Skeletal muscle satellite cell (primary cell): Measurements from ENCODE around the gene USP4.
"Not testable (repeated sequence)": the region's sequence is repeated elsewhere in the genome, so short reads cannot be mapped to it uniquely, and the experiment has no call there.

Source experiments
- H3K27me3 ChIP-seq: 2 replicates; pipeline ENCODE4 v1.7.0; 2013; ENCODE audit warnings: low read length; ENCODE audit not compliant: control insufficient read depth, insufficient read depth
- H3K36me3 ChIP-seq: 2 replicates; pipeline ENCODE4 v1.7.0; 2013; ENCODE audit warnings: mild to moderate bottlenecking, control low read depth, low read length; ENCODE audit not compliant: insufficient read depth
- H3K4me1 ChIP-seq: 2 replicates; pipeline ENCODE4 v1.7.0; 2013; ENCODE audit warnings: low read length; ENCODE audit not compliant: control insufficient read depth, insufficient read depth
- H3K4me2 ChIP-seq: 2 replicates; pipeline ENCODE4 v1.7.0; 2013; ENCODE audit warnings: mild to moderate bottlenecking, low read length
- H3K4me3 ChIP-seq: 2 replicates; pipeline ENCODE4 v1.7.0; 2013; ENCODE audit warnings: low read length
- H3K9ac ChIP-seq: 2 replicates; pipeline ENCODE4 v1.7.0; 2013; ENCODE audit warnings: mild to moderate bottlenecking, low read depth, low read length, moderate library complexity
- H3K9me3 ChIP-seq: replicated peaks from 2 replicates; pipeline ENCODE4 v1.7.0; 2013; ENCODE audit warnings: mild to moderate bottlenecking, control low read depth, low read length

The USP4 gene

DNA sequence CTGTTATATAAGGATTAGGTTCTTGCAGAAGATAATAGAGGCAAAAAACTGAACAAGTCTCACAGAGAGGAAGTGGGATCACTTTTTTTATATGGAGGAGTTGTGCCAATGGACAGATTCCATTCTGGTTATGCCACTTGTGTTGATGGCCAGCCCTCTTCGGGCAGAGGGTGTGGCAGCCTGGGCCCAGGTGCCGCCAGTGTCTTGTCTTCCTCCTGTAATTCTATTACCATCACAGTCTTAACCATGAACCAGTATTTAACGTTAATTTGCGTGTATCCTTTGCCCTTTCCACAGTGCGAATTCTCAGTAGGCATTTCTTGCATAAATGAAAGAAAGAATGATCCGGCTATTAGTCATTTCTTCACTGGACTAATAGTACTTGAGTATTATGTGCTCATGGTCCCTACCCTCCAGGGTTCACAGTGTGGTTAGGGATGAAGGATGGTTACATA is 7.0 kb upstream of the USP4 start:
- Histone ChIP-seq H3K4me2 (peak overlapping the region; percentile 68), H3K36me3 (no peaks in the 10 kb centered on the region), H3K27me3 (no peaks in the 10 kb centered on the region), H3K4me1 (peaks cover 44% of the 10 kb centered on the region), H3K9me3 (no peaks in the 10 kb centered on the region), H3K4me3 (peak overlapping the region; percentile 35), H3K9ac (peak overlapping the region; percentile 61)

DNA sequence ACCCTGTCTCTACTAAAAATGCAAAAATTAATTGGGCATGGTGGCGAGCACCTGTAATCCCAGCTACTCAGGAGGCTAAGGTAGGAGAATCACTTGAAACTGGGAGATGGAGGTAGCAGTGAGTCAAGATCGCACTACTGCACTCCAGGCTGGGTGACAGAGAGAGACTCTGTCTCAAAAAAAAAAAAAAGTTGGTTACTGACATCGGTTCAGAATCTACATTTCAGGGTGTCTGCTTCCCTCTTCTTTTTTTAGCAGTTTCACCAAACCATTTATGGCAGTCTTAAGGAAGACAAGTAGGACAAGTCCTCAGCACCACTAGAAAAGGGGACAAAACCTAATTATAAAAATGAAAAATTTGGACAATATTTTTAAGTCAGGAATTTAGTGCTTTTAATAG is 3.3 kb upstream of the USP4 start:
- H3K9me3 ChIP-seq = no peaks in the 10 kb centered on the region
- H3K4me2 ChIP-seq = no peak overlapping the region
- no peak overlapping the region for H3K9ac ChIP-seq
- H3K27me3 ChIP-seq = no peaks in the 10 kb centered on the region
- peaks cover 41% of the 10 kb centered on the region for H3K4me1 ChIP-seq
- H3K4me3 ChIP-seq = no peak overlapping the region
- no peaks in the 10 kb centered on the region for H3K36me3 ChIP-seq

DNA sequence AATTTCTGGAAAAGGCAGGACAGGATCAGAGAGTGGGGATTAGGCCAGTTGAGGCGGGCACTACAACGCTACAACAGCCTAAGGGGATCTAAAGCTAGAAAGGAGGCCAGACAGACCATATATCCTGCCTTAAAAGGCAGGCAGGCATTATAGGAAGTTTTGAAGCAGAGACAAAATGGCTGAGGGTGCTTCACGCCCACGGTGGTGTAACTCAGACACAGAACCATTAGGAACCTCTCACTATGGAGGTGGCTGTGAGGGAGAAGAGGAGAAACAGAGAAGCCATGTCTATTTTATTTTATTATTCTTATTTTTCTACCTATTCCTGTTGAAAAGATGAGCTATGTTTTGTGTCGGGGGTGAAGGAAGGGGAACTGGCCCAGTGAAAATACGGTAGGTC is 2.1 kb upstream of the USP4 start:
- no peak overlapping the region for H3K4me2 ChIP-seq
- no peaks in the 10 kb centered on the region for H3K27me3 ChIP-seq
- no peaks in the 10 kb centered on the region for H3K36me3 ChIP-seq
- peaks cover 35% of the 10 kb centered on the region for H3K4me1 ChIP-seq
- no peak overlapping the region for H3K4me3 ChIP-seq
- no peaks in the 10 kb centered on the region for H3K9me3 ChIP-seq
- H3K9ac ChIP-seq = no peak overlapping the region

- H3K9ac ChIP-seq = peak overlapping the region; percentile 91
- peaks cover 14% of the 10 kb centered on the region for H3K36me3 ChIP-seq
- peak overlapping the region; percentile 93 for H3K4me2 ChIP-seq
- H3K4me1 ChIP-seq = peaks cover 15% of the 10 kb centered on the region
- H3K27me3 ChIP-seq = no peaks in the 10 kb centered on the region
- no peaks in the 10 kb centered on the region for H3K9me3 ChIP-seq
- H3K4me3 ChIP-seq = peak overlapping the region; percentile 93
Measured at GRCh38 chr3:49339581-49339940, 292 bp downstream of the USP4 start.

DNA sequence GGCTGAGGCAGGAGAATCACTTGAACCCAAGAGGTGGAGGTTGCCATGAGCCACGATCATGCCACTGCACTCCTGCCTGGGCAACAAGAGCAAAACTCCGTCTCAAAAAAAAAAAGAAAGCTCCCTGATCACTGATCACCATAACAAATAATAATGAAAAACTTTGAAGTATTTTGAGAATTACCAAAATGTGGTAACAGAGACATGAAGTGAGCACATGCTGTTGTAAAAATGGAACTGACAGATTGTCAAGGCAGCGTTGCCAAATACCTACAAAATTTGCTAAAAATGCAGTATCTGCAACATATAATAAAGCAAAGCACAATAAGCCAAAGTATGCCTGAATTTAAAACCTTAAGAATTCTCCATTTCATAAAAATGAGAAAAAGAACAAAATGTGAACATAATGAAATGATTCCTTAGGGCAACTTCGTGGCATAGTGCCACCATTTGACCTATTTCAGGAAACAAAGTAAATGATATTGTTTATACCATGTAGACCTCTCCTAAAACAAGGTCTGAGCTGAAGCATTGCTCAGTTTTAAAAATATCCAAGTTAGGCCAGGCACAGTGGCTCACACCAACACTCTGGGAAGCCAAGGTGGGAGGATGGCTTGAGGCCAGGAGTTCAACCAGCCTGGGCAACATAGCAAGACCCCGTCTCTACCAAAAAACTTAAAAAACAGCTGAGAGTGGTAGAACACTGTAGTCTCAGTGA is 5.8 kb downstream of the USP4 start:
- H3K27me3 ChIP-seq = no peaks in the 10 kb centered on the region
- no peaks in the 10 kb centered on the region for H3K4me1 ChIP-seq
- no peaks in the 10 kb centered on the region for H3K9me3 ChIP-seq
- no peak overlapping the region for H3K4me3 ChIP-seq
- H3K9ac ChIP-seq = no peak overlapping the region
- peaks cover 45% of the 10 kb centered on the region for H3K36me3 ChIP-seq
- no peak overlapping the region for H3K4me2 ChIP-seq

DNA sequence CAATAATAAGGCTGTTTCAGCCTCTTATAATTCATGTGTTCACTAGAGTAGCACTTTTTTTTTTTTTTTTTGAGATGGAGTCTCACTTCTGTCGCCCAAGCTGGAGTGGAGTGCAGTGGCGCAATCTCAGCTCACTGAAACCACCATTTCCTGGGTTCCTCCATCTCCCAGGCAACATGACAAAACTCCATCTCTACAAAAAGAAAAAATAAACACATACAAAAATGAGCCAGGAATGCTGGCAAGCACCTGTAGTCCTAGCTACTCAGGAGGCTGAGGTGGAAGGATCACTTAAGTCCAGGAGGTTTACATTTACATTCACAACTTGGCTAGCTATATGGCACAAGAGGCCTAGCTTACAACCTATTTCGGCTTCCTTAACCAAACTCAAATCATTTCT is 6.8 kb downstream of the USP4 start:
- H3K4me3 ChIP-seq = no peak overlapping the region
- no peaks in the 10 kb centered on the region for H3K9me3 ChIP-seq

GRCh38 chr3:49329186-49329585 is 10.7 kb downstream of the USP4 start:
- H3K27me3 ChIP-seq = no peaks in the 10 kb centered on the region
- H3K4me2 ChIP-seq = no peak overlapping the region
- no peaks in the 10 kb centered on the region for H3K4me1 ChIP-seq
- H3K9ac ChIP-seq = no peak overlapping the region
- H3K4me3 ChIP-seq = no peak overlapping the region
- peaks cover 56% of the 10 kb centered on the region for H3K36me3 ChIP-seq
- H3K9me3 ChIP-seq = no peaks in the 10 kb centered on the region

More for the DNA sequence above, 6.8 kb downstream of the USP4 start:
- H3K4me1 ChIP-seq = no peaks in the 10 kb centered on the region
- H3K27me3 ChIP-seq = no peaks in the 10 kb centered on the region
- peaks cover 45% of the 10 kb centered on the region for H3K36me3 ChIP-seq
- H3K4me2 ChIP-seq = no peak overlapping the region
- H3K9ac ChIP-seq = no peak overlapping the region

DNA sequence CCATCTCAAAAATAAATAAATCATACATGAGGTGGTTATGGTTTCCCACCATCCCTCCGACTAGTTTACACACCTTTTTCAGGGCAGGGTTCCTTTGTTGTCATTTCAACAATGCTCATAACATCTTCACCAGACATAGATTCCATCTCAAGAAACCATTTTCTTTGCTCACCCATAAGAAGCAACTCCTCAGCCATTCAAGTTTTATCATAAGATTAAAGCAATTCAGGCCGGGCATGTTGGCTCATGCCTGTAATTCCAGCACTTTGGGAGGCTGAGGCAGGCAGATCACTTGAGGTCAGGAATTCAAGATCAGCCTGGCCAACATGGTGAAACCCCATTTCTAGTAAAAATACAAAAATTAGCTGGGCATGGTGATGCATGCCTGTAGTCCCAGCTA is 11.5 kb downstream of the USP4 start:
- H3K4me3 ChIP-seq, H3K4me1 ChIP-seq: not testable (repeated sequence)
- peaks cover 58% of the 10 kb centered on the region for H3K36me3 ChIP-seq

GRCh38 chr3:49327485-49327884 is 12.4 kb downstream of the USP4 start:
- H3K4me2 ChIP-seq = no peak overlapping the region
- no peaks in the 10 kb centered on the region for H3K9me3 ChIP-seq
- H3K9ac ChIP-seq = no peak overlapping the region
- H3K4me3 ChIP-seq = no peak overlapping the region
- H3K4me1 ChIP-seq = no peaks in the 10 kb centered on the region
- H3K36me3 ChIP-seq = peaks cover 53% of the 10 kb centered on the region
- H3K27me3 ChIP-seq = no peaks in the 10 kb centered on the region

More for the DNA sequence above, 11.5 kb downstream of the USP4 start:
- not testable (repeated sequence) for H3K9me3 ChIP-seq, H3K9ac ChIP-seq, H3K27me3 ChIP-seq, H3K4me2 ChIP-seq

DNA sequence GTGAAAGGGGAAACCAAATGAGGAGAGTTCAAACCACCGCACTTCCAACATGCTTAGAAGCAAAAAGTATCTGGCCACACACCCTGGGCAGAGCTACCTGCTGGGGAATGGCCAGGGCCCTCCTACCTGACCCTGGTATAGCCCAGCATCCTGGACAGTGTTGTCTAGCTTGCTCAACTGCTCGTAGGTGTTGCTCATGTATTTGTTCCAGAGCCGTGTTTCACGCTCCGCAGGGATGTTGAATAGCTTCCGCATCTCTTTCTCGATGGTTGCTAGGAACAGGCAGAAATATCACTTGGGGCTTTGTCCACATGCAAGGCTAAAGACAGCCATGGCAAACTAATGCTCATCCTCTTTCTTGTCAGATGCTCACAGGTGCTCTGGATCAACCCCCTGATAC is 15.1 kb downstream of the USP4 start:
- peaks cover 63% of the 10 kb centered on the region for H3K36me3 ChIP-seq
- H3K27me3 ChIP-seq = no peaks in the 10 kb centered on the region
- H3K4me3 ChIP-seq = no peak overlapping the region
- H3K4me1 ChIP-seq = no peaks in the 10 kb centered on the region
- H3K9ac ChIP-seq = no peak overlapping the region
- H3K4me2 ChIP-seq = no peak overlapping the region
- H3K9me3 ChIP-seq = no peaks in the 10 kb centered on the region

DNA sequence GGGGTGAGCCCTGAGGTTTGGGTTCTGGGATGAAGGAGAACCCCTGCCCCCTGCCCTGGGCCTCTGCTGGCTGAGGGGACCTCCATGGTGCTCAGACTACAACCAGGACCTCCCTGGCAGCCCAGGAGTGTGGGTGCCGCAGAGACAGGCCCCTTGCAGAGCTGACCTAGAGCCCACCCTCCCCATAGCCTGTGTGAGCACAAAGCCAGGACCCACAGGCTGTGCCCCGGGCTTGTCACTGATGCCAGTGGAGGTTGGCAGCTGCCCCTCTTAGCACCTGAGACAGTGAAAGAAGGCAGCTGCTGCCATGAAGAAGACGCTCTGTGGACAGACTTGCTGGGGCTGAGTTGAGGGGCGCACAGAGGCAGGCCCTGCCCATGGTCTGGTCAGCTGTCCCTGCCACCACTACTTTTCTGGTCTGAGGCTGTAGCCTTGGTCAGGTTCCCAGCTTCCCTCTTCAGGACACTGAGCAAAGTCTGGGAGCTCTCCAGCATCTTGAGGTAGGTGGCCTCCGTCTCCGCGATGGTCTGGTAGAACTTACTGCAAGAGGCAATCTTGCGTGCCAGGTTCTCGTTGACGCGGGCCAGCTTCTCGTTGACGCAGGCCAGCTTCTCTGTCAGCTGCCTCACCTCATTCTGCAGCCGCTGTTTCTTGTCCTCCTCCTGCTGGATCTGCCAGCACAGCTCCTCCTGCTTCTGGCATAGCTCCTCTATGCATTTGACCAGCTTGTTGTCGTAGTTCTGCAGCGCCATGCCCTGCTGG is 23.0 kb downstream of the USP4 start:
- no peaks in the 10 kb centered on the region for H3K9me3 ChIP-seq
- no peak overlapping the region for H3K4me3 ChIP-seq
- peaks cover 33% of the 10 kb centered on the region for H3K36me3 ChIP-seq
- peaks cover 6% of the 10 kb centered on the region for H3K4me1 ChIP-seq
- H3K27me3 ChIP-seq = no peaks in the 10 kb centered on the region
- H3K9ac ChIP-seq = no peak overlapping the region
- H3K4me2 ChIP-seq = no peak overlapping the region
